Activated CD4-positive, alpha-beta T cell treated with anti-CD3 and anti-CD28 coated beads, Interleukin-10, Interleukin-2, amounts not matched to agents 100 ng/mL and 50 ng/mL, durations not matched to agents 16 hours and 8 hours (primary cell): ENCODE data around the gene SIX3.

Experiments
- DNase-seq: peaks from one replicate; pipeline ENCODE4 v3.0.0-alpha.2; 2020

SIX3 gene

GRCh38 chr2:44941551-44942234 is at the start of gene SIX3:
SIX3 (plus strand) TSS chr2:44941702; CDS start chr2:44942105, 403 bp downstream.
- peak; percentile 77 for DNase-seq

GRCh38 chr2:44894058-44894457 is 47.4 kb upstream of the SIX3 start:
- peak; percentile 79 for DNase-seq

- no peak for DNase-seq
Measured at GRCh38 chr2:44895061-44895460, 46.4 kb upstream of the SIX3 start.

- no peak for DNase-seq
Measured at GRCh38 chr2:44897406-44897805, 44.1 kb upstream of the SIX3 start.

- no peak for DNase-seq
Measured at GRCh38 chr2:44902217-44903137, 39.0 kb upstream of the SIX3 start.

GRCh38 chr2:44904578-44904977 is 36.9 kb upstream of the SIX3 start:
- DNase-seq: no peak

- DNase-seq: no peak
Measured at GRCh38 chr2:44906972-44907371, 34.5 kb upstream of the SIX3 start.

- no peak for DNase-seq
Measured at GRCh38 chr2:44909831-44910230, 31.7 kb upstream of the SIX3 start.

GRCh38 chr2:44912660-44913059 is 28.8 kb upstream of the SIX3 start:
- no peak for DNase-seq

GRCh38 chr2:44916291-44916690 is 25.2 kb upstream of the SIX3 start:
- no peak for DNase-seq

GRCh38 chr2:44918095-44918775 is 23.3 kb upstream of the SIX3 start:
- peak; percentile 39 for DNase-seq

GRCh38 chr2:44920751-44921150 is 20.8 kb upstream of the SIX3 start:
- DNase-seq: no peak

GRCh38 chr2:44922776-44923175 is 18.7 kb upstream of the SIX3 start:
- DNase-seq: no peak

GRCh38 chr2:44925561-44926136 is 15.9 kb upstream of the SIX3 start:
- DNase-seq: no peak

GRCh38 chr2:44926957-44927356 is 14.5 kb upstream of the SIX3 start:
- DNase-seq: no peak

- no peak for DNase-seq
Measured at GRCh38 chr2:44927985-44928482, 13.5 kb upstream of the SIX3 start.

- no peak for DNase-seq
Measured at GRCh38 chr2:44928483-44929158, 12.9 kb upstream of the SIX3 start.

GRCh38 chr2:44929159-44929734 is 12.3 kb upstream of the SIX3 start:
- no peak for DNase-seq

GRCh38 chr2:44929735-44930273 is 11.7 kb upstream of the SIX3 start:
- no peak for DNase-seq

- no peak for DNase-seq
Measured at GRCh38 chr2:44930274-44931197, 11.0 kb upstream of the SIX3 start.
